ENCODE measurements around the gene WDR26.
A peak's percentile ranks its signal among the peaks of the same experiment; 100 is the strongest.
"Not testable (repeated sequence)": the region's sequence is repeated elsewhere in the genome, so short reads cannot be mapped to it uniquely, and the experiment has no call there.

Gene WDR26

DNA sequence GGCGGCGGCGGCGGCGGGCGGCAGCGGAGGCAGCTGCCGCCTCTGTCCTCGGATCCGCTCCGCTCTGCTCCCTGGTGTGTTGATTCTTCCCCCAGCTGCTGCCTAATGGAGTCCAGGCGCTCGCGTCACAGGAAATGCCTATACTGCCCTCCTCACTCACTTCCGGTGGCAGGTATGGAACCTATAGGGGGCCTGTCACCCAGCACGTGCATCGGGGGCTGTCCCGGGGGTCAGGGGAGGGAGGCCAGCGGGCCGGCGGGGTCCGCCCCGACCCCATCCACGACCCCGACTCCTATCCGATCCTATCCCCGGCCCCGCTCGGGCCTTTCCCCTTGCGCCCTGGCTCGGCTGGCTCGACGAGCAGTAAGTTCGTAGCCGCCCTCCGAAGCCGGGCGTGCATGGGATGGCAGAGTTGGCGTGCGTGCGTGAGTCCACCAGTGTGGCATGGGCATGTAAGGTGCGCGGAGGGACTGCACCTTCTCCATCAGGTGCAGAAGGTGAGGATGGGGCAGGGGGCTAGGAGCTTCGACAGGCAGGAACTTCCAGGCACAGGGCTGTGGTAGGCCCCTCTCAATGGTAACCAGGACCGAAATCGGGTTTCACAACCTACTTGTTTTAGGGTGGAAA is at the start of gene WDR26:
Gene WDR26, minus strand, starts transcription at position 107 of the 627 bp plus-strand sequence.
- DNase-seq = peak; percentile 84

DNA sequence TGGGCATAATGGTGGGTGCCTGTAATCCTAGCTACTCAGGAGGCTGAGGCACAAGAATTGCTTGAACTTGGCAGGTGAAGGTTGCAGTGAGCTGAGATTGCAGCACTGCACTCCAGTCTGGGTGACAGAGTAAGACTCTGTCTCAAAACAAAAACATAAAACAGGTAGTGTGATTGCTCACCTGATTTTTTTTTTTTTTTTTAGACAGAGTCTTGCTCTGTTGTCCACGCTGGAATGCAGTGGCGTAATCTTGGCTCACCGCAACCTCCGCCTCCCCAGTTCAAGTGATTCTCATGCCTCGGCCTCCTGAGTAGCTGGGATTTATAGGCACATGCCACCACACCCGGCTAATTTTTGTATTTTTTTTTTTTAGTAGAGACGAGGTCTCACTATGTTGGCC is 48.6 kb upstream of the WDR26 start:
- not testable (repeated sequence) for DNase-seq

DNA sequence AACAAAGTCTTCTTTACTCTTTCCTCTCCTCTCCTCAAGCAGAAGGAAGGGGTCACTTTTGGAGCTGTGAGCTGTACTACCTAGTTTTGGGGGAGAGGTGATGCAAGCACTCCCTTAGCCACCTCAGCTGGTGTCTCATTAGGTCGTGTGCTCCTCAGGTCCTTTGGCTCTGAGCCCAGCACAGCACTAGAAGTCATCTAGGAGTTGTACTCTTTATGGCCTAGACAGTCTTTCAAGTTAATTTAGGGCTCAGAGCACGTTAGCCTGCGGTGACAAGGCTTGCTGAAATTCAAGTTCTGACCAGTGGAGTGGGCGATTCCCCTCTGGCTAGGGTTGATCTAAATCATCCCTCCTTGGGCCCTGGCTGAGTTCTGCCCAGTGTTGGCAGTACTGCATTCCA is 48.0 kb upstream of the WDR26 start:
- peak; percentile 6 for DNase-seq

DNA sequence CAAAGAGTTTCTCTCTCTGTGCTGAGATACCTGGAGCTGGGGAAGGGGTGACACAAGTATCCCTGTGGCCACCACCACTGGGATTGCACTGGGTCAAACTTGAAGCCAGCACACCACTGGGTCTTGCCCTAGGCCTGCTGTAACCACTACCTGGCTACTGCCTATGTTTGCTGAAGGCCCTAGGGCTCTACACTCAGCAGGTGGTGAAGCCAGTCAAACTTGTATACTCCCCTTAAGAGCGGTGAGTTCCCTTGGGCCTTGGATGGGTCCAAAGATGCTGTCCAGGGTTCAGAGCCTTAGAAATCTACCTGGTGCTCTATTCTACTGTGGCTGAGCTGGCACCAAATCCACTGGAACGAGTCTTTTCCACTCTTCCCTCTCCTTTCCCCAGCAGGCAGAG is 47.0 kb upstream of the WDR26 start:
- no peak for DNase-seq

DNA sequence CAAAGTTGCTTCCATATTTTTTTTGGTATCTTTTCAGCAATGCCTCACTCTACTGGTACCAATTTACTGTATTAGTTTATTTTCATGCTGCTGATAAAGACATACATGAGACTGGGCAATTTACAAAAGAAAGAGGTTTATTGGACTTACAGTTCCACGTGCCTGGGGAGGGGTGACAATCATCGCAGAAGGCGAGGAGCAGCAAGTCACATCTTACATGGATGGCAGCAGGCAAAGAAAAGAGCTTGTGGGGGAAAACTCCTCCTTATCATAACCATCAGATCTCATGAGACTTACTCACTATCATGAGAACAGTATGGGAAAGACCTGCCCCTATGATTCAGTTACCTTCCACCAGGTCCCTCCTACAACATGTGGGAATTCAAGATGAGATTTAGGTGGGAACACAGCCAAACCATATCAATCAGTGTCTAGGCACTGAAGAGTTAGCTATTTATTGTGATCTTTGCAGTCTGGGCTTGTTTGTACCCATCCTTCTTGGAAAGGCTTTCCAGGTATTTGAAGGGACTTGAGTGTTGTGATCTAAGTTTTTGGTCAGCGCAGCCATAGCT is 46.4 kb upstream of the WDR26 start:
- not testable (repeated sequence) for DNase-seq

DNA sequence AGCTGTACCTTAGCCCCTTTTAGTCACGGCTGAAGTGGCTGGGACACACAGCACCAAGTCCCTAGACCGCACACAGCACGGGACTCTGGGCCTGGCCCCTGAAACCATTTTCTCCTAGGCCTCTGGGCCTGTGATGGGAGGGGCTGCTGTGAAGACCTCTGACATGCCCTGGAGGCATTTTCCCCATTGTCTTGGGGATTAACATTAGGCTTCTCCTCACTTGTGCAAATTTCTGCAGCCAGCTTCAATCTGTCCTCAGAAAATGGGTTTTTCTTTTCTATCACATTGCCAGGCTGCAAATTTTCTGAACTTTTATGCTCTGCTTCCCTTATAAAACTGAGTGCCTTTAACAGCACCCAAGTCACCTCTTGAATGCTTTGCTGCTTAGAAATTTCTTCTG is 45.6 kb upstream of the WDR26 start:
- not testable (repeated sequence) for DNase-seq

DNA sequence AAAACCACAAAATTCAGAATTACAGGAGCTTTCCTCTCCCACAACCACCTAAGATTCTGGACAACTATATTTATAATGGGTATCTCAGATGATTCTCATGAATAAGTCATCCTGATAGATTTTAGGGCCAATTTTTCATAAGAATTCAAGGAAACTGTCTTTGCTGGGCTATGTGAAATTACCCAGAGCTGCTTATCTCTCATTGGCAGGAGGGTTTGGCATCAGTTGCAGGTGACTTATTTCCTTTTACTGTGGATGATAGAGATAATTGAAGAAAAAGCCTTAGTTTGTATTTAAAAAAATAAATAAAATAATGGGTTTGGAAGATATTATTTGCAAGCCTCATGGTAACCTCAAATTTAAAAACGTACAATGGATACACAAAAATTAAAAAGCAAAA is 38.2 kb upstream of the WDR26 start:
- no peak for DNase-seq

DNA sequence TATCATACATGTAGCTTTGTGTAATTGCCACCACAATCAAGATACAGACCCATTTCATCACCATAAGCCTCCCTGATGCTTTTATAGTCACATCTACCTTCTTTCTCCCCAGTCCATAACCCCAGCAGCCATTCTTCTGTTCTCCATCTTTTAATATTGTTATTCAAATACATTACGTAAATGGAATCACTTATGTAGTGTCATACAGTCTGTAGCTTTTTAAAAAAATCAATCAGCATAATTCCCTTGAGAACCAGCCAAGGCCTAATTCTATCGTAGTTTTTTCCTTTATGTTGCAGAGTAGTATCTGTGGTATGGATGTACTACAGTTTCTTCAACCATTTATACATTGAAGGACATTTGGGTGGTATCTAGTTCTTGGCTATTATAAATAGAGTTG is 31.6 kb upstream of the WDR26 start:
- DNase-seq = no peak

DNA sequence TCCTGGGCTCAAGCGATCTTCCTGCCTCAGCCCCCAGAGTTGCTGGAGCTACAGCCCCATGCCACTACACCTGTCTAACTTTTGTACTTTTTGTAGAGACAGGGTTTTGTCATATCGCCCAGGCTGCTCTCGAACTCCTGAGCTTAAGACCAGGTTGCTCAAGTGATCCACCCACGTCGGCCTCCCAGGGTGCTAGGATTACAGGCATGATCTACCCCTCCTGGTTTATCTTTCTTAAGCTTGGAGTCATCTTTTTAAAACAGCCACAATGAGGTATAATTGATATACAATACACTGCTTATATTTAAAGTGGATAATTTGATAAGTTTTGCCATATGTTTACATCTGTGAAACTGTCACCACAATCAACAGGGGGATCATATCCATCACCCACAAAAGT is 25.4 kb upstream of the WDR26 start:
- DNase-seq = no peak

DNA sequence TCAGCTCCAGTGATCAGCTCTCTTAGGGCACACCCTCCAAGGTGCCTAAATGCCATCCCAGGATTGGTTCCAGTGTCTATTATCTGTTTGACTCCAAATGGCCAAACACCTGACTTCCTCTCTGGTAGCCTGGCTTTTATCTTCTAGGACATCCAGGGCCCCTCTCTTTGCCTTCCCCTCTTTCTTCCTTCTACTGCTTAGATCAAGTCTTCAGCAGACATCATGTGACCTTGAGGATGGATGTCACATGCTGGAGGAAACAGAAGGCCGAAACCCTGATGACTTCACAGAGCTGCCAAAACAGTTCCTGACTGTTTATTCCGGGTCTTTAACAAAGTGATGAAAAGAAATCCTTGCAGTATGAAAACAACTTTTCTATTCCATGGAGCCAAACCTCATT is 24.4 kb upstream of the WDR26 start:
- DNase-seq = no peak

DNA sequence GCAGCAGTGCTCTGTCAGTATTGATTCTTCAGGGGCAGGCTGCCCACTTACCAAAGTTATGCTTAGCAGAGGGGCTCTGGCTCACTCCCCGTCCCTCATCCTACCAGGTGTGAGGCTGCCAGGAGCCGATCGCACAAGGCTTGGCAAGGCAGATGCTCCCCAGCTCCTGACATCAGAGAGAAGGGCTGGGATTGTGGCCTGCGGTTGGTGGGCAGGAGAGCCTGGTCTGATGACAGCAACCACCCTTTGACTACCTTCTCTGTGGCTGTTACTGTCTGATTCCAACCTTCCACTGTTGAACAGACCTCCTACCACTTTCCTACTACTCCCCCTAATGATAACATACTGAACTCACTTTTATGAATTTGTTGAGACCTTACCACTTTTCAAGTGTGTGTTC is 23.7 kb upstream of the WDR26 start:
- no peak for DNase-seq

DNA sequence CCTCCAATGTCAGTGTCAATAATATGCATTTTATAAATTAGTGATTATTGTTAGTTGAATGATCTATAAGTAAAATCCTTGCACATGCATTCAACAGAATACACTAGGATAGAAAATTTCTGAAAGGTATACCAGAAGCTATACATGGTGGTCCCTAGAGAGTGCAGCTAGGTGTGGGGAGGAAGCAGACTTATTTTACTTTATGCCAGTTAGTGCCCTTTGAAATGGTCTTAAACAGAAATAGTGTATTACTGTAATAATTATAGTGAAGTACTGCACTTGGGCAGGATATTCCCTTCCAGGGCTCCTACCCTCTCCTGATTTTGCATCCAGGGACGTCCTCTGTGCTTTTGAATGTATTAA is 23.2 kb upstream of the WDR26 start:
- no peak for DNase-seq

DNA sequence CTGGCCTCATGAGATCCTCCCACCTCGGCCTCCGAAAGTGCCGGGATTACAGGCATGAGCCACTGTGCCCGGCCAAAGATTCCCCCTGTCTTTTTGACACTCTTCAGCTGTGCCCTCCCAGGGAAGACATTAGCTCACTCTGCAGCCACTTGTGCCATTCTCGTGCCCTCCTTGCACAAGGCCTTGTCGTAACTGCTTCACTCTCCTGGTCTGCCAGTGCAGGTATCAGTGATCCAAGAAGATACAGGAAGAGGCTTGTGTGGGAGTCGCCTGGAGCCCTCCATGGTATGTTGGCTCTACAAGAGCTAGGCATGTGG is 22.0 kb upstream of the WDR26 start:
- no peak for DNase-seq

DNA sequence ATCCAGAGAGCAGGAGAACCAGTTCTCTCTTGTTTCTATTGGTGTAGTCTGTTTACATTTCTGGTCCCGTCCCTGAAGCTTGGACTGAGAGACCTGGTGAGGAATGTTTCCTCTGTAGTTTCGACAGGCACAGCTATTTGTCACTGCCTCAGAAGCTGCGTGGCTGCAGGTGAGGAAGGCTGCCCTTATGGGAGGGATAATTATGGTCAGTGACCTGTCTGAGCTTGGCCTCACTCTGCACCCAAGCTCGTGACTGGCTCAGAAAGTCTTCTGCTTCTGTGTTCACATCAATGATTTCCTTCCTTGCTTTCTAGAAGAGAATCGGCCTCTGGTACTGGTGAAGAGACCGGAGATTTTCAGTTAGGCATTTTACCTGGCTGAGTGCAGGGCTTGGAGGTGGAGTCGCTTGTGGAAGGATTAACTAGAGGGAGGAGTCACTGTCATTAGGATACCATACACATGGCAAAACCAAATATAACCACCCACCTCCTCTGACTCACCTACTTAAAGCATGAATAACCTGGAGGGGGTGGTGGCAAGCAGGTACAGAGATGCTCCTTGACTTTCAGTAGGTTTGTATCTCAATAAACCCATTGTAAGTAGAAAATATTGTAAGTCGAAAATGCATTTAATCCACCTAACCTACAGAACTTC is 19.9 kb upstream of the WDR26 start:
- no peak for DNase-seq

DNA sequence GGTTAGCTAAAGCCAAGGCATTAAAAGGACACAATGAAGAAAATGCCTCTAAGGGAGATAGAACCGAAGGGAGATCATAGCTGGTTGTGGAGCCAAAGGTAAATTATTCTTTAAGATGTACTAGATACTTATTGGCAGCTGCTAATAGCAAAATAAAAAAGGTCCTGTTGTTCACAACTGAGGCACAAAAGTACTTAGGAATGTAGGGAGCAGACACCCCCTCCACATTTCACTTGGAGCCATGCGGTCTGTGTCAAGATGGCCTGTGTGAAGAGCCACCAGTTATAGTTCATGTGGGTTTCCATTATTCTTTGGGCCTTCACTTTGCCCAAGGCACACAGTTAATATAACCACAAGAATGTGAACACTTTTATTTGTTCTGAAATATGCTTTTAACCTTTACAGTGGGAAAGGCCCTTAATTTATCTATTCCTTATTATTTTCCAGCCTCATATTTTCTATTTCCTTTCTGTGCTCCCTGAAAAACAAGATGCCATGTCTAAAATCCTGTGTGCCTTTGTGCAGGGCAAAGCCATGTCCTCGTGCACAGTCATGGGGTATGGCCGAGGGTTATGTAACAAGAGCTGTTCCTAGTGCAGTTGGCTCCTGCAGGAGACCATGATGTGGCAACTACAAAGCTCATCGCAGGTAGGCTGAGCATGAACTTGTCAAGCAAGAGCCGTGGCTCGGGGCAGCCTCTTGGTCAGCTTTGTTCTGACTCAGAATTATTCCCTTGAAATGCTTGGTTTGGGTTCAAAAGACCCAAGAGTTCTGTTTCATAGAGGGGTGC is 16.2 kb upstream of the WDR26 start:
- DNase-seq = no peak

DNA sequence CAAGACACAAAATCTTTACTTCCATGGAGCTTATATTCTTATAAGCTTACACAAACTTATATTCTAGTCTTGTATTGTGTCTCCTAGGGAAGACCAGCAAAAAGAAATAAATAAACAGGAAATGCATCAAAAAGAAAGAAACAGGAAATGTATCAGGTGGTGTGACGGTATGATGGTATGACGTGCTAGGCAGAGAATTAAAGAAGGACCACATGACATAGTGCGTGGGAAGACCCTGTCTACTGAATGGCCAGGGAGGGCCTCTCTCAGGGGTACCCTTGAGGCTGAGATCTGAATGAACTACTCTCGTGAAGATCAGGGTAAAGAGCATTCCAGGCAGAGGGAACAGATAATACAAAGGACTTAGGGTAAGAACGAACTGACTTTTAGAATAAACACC is 15.6 kb upstream of the WDR26 start:
- DNase-seq = no peak

DNA sequence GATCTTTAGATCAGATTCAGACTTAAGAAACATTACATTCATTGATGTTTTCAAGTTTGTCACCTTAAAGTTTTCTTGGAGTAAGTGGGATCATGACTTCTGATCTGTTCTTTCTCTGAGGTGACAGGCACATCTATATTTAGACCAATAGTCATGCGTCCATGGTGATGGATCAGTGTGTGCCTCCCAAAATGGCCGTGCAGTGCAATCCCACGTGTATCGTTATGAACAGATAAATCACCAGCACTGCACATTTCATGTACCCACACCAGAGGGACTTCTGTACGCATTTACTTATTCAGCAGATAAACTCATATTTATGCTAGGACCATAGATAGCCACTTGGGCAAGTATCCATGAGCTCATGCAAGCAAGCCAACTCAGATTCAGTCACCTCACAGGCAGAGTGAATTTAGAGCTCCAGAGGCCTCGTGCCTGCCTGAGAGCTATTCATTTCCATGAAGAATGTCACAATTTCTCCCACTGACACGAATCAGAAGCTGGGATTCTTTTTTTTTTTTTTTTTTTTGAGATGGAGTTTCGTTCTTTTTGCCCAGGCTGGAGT is 13.9 kb upstream of the WDR26 start:
- DNase-seq = no peak

DNA sequence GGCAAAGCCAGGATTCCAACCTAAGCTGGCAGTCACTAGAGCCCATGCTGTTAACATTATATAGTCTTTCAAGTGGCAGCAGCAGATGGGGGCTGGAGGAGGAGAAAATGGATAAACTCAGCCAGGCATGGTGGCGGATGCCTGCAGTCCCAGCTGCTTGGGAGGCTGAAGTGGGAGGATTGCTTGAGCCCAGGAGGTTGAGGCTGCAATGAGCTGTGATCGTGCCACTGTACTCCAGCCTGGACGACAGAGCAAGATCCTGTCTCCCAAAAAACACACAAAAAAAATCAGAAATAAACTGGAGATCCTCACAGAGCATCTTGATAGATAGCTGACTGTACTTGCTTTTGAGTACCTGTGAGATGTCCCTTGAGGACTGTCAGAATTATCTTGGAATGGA is 13.4 kb upstream of the WDR26 start:
- no peak for DNase-seq

DNA sequence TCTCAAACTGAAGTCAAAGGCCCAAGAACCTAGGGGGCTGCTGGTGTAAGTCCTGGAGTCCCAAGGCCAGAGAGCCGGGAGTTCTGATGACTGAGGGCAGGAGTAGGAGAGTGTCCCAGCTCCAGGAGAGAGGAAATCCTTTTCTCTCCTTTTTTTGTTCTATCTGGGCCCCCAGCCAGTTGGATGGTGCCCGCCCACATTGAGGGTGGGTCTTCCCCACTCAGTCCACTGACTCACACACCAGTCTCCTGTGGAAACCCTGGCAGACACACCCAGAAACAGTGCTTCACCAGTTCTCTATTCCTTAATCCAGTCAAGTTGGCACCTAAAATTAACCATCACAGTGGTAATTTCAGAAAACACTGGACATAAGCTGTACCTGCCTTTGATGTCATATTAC is 12.7 kb upstream of the WDR26 start:
- DNase-seq = peak; percentile 41

DNA sequence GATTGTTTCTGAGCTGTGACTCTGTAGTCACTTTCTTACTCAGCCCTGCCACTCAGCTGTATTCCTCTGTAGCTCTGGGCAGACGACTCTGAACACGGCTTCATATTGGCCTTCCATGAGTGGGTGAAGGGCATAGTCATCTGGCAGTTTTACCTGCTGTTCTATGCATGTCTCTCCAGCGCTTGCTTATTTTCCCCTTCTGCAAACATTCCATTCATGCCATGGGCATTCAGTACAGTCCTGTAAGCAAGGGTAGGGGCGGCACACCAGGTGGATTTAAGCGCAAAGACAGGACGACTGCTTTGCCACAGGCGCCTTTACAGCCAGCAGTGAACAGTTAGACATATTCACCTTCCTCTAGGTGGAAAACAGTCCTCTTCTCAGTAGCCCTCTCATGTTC is 4.4 kb upstream of the WDR26 start:
- no peak for DNase-seq

DNA sequence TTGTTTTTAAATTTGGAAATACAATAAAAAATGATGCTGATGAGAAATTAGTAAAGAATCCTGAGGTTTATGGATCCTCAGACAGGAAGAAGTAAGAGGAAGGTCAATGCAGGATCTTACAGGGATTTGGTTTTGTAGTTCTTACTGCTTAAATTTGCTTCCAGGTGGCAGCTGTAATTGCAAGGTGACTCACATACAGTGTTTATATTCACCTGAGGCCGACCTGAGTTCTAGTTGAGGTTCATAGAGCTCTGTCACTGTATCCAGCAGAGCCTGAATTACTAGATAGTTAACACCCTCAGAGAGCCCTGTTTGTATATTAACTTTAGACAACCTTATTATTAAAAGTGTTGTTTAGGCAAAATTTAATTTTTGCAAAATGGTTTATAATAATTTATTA is 1.4 kb upstream of the WDR26 start:
- DNase-seq = peak; percentile 18

DNA sequence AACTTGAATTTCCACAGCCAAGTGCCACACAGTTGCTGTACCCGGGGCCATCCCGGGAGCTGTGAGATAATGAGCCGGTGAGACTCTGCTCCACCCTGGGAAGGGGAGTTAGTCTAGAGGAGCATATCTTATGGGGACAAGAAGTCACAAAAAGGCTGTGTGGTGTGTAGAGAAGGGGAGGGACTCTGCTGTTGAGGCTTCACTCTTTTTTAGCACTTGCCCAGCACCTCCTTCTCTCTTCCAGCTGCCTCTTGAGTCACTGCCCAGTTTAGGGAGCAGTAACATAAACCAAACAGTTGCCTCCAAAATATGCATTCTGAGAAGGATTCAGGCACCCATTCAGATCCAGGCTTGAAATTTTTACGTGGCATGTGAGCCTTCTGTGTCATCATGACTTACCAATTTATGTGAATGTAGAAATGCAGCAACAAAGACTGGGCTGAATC is 744 bp upstream of the WDR26 start:
- DNase-seq = peak; percentile 94

Measured in HCEC 1CT (cell line).